Measurements from ENCODE around the gene FOXO3. TPM values are rescaled to one million over a fixed set of nuclear protein-coding genes. Genes with fewer than 3 reads are reported as not detected.

Gene FOXO3
- total RNA-seq, 2 experiments from 2014 or later, result 3.1 to 3.6 TPM

- peaks cover 4% of the 10 kb centered on the region for H3K36me3 Mint-ChIP-seq (ENCODE audit: low read depth)
- no peaks in the 10 kb centered on the region for H3K27me3 Mint-ChIP-seq (ENCODE audit: low read depth)
- intact Hi-C loops (cut with micrococcal nuclease), result loop anchor here (1.0 to 2.0 kb wide), 2 partner anchors 9 to 16 kb away; no protein-coding TSS in a partner anchor
- H3K27ac Mint-ChIP-seq, result no peak overlapping the region
- H3K9me3 Mint-ChIP-seq, result no peaks in the 10 kb centered on the region
- peaks cover 55% of the 10 kb centered on the region for H3K4me1 Mint-ChIP-seq (ENCODE audit: low read depth)
- CTCF ChIA-PET, result interaction anchor here (0.6 to 0.9 kb wide), 2 partner anchors 18 to 255 kb away, joined by 3 to 4 read pairs; no protein-coding TSS in a partner anchor
- no peak for DNase-seq
- no peak overlapping the region for H3K4me3 Mint-ChIP-seq
These were observed 19.9 kb downstream of the FOXO3 start for GRCh38 chr6:108580646-108581045.

GRCh38 chr6:108581237-108581931, 20.7 kb downstream of the FOXO3 start:
- Mint-ChIP-seq H3K9me3 (no peaks in the 10 kb centered on the region), H3K36me3 (ENCODE audit: low read depth) (peaks cover 4% of the 10 kb centered on the region), H3K27me3 (ENCODE audit: low read depth) (no peaks in the 10 kb centered on the region), H3K4me1 (ENCODE audit: low read depth) (peaks cover 54% of the 10 kb centered on the region), H3K27ac (no peak overlapping the region), H3K4me3 (no peak overlapping the region)
- intact Hi-C loops (cut with micrococcal nuclease), result loop anchor here (1.0 to 2.0 kb wide), 2 partner anchors 8 to 17 kb away; no protein-coding TSS in a partner anchor
- DNase-seq, result no peak
- CTCF ChIA-PET, result no interaction called here

DNA sequence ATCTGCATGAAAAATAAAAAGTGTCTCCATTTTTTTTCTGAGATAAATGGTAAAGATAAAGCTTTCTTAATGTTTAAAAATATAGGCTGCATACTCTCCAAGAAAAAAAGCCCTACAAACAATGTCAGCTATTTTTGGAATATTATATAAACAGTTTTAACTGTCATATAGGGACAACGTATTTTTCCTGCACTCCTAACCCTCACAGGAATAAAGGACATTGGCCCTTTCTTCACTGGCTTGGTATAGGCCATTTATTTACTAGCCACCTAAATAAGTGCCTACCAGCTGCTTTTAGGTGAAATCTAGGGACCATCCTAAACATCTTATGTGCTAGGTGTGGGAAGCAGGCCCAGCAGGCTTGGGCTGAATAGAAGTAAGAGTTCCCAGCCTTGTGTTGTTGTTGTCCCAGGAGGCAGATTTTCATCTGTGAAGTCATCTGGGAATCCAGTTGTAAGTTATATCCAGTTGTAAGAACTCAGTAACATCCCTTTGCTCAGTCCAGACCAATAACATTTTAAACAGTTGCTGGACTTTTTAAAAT, 21.3 kb downstream of the FOXO3 start:
- H3K27me3 Mint-ChIP-seq (ENCODE audit: low read depth), result no peaks in the 10 kb centered on the region
- H3K9me3 Mint-ChIP-seq, result no peaks in the 10 kb centered on the region
- no peak overlapping the region for H3K4me3 Mint-ChIP-seq
- H3K36me3 Mint-ChIP-seq (ENCODE audit: low read depth), result peaks cover 4% of the 10 kb centered on the region
- DNase-seq, result no peak
- peaks cover 50% of the 10 kb centered on the region for H3K4me1 Mint-ChIP-seq (ENCODE audit: low read depth)
- H3K27ac Mint-ChIP-seq, result no peak overlapping the region
- intact Hi-C loops (cut with micrococcal nuclease), result loop anchor here (1.0 to 2.0 kb wide), 2 partner anchors 7 to 17 kb away; no protein-coding TSS in a partner anchor
- CTCF ChIA-PET, result no interaction called here

GRCh38 chr6:108582618-108583017, 21.9 kb downstream of the FOXO3 start:
- no peak overlapping the region for H3K4me3 Mint-ChIP-seq
- no peak overlapping the region for H3K27ac Mint-ChIP-seq
- H3K9me3 Mint-ChIP-seq, result no peaks in the 10 kb centered on the region
- intact Hi-C loops (cut with micrococcal nuclease), result no loop called here
- CTCF ChIA-PET, result interaction anchor here (1.2 kb wide), 1 partner anchor 146 kb away, joined by 3 read pairs; no protein-coding TSS in a partner anchor
- DNase-seq, result no peak
- H3K27me3 Mint-ChIP-seq (ENCODE audit: low read depth), result no peaks in the 10 kb centered on the region
- peaks cover 48% of the 10 kb centered on the region for H3K4me1 Mint-ChIP-seq (ENCODE audit: low read depth)
- peaks cover 4% of the 10 kb centered on the region for H3K36me3 Mint-ChIP-seq (ENCODE audit: low read depth)

- H3K27me3 Mint-ChIP-seq (ENCODE audit: low read depth), result no peaks in the 10 kb centered on the region
- no peak overlapping the region for H3K27ac Mint-ChIP-seq
- intact Hi-C loops (cut with micrococcal nuclease), result no loop called here
These were observed 23.6 kb downstream of the FOXO3 start for GRCh38 chr6:108584323-108584722.

DNA sequence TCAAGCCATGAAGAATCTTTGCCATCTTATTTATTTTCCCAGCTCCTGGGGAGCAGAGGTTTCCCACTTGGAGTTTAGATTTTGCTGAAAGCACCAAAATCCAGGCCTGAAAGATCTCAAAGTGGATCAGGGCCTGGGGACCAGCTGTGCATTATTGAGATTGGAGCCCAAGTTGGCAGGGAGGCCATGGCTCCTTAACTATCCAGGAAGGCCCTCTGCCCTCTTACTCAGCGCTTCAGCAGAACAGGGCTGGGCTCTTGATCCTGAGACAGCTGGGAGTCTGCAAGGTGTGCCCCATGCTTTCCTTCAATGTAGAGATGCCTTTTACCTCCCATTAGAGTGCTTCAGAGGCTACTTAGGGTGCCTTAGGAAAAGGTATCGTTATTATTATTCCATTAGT, 24.6 kb downstream of the FOXO3 start:
- Mint-ChIP-seq H3K4me3 (no peak overlapping the region), H3K9me3 (no peaks in the 10 kb centered on the region), H3K27me3 (ENCODE audit: low read depth) (no peaks in the 10 kb centered on the region), H3K27ac (no peak overlapping the region), H3K4me1 (ENCODE audit: low read depth) (peaks cover 60% of the 10 kb centered on the region), H3K36me3 (ENCODE audit: low read depth) (no peaks in the 10 kb centered on the region)
- DNase-seq, result no peak
- CTCF ChIA-PET, result no interaction called here
- intact Hi-C loops (cut with micrococcal nuclease), result no loop called here

More at GRCh38 chr6:108584323-108584722, 23.6 kb downstream of the FOXO3 start:
- H3K4me1 Mint-ChIP-seq (ENCODE audit: low read depth), result peaks cover 55% of the 10 kb centered on the region
- no peaks in the 10 kb centered on the region for H3K36me3 Mint-ChIP-seq (ENCODE audit: low read depth)
- H3K4me3 Mint-ChIP-seq, result no peak overlapping the region
- no peaks in the 10 kb centered on the region for H3K9me3 Mint-ChIP-seq
- DNase-seq, result no peak
- CTCF ChIA-PET, result interaction anchor here (0.6 kb wide), 1 partner anchor 1115 kb away, joined by 3 read pairs; no protein-coding TSS in a partner anchor

DNA sequence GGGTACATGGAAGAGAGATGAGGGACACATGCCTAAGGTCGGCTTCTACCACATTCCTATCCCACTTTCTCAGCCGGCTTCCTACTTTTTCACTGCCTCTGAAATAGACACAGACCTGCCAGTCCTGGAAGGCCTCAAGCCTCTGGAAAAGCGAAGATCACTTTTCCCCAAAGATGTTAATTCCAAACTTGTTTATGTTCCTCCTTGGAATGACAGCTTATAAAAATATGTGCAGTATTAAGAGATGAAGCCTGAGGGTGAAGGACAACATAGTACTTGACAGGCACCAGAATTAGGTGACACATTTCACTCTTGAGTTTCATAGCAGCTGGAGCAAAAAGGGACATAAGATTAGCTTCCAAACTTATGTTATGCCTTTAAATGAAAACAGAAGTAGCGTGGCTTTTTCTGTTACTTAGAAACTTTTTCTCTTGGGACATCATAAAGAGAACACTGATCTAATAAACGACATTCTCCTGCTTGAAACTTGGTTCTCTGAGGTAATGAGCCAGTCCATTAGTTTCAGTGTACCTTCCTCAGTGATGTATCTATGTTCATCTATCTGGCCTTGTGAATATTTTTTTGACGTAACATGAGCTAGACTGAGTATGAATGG, 25.3 kb downstream of the FOXO3 start:
- no peak for DNase-seq
- H3K9me3 Mint-ChIP-seq, result no peaks in the 10 kb centered on the region
- no peaks in the 10 kb centered on the region for H3K36me3 Mint-ChIP-seq (ENCODE audit: low read depth)
- H3K4me3 Mint-ChIP-seq, result no peak overlapping the region
- H3K27ac Mint-ChIP-seq, result no peak overlapping the region
- intact Hi-C loops (cut with micrococcal nuclease), result no loop called here
- H3K4me1 Mint-ChIP-seq (ENCODE audit: low read depth), result peaks cover 54% of the 10 kb centered on the region
- CTCF ChIA-PET, result no interaction called here
- H3K27me3 Mint-ChIP-seq (ENCODE audit: low read depth), result no peaks in the 10 kb centered on the region

GRCh38 chr6:108587258-108588059, 26.7 kb downstream of the FOXO3 start:
- intact Hi-C loops (cut with micrococcal nuclease), result no loop called here
- no peaks in the 10 kb centered on the region for H3K27me3 Mint-ChIP-seq (ENCODE audit: low read depth)
- CTCF ChIA-PET, result interaction anchor here (0.6 to 1.0 kb wide), 2 partner anchors 12 to 807 kb away, joined by 3 to 4 read pairs; no protein-coding TSS in a partner anchor

DNA sequence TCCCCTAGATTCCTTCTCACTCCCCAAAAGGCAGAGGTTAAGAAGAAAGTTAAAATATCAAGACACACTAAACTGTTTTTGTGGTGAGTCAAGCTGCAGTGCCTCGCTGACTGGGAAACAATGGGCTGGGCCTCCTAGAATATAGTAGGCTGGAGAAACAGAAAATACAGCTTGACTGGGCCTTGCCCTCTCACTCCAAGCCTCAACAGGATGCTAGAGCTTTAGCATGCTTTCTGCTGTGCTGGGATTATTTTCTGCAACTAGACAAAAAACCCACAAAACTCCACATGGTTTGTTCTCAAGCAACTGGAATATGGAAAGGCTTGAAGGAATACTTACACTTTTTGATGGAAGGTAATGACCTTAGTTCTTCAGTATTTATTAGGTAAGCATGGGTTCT, 27.9 kb downstream of the FOXO3 start:
- Mint-ChIP-seq H3K9me3 (no peaks in the 10 kb centered on the region), H3K27me3 (ENCODE audit: low read depth) (no peaks in the 10 kb centered on the region), H3K4me3 (no peak overlapping the region), H3K27ac (no peak overlapping the region), H3K4me1 (ENCODE audit: low read depth) (peaks cover 55% of the 10 kb centered on the region), H3K36me3 (ENCODE audit: low read depth) (no peaks in the 10 kb centered on the region)
- intact Hi-C loops (cut with micrococcal nuclease), result no loop called here
- CTCF ChIA-PET, result interaction anchor here (1.0 kb wide), 1 partner anchor 13 kb away, joined by 4 read pairs; no protein-coding TSS in a partner anchor
- peak; percentile 32 for DNase-seq

More at GRCh38 chr6:108587258-108588059, 26.7 kb downstream of the FOXO3 start:
- H3K9me3 Mint-ChIP-seq, result no peaks in the 10 kb centered on the region
- H3K36me3 Mint-ChIP-seq (ENCODE audit: low read depth), result no peaks in the 10 kb centered on the region
- H3K4me3 Mint-ChIP-seq, result no peak overlapping the region
- H3K27ac Mint-ChIP-seq, result no peak overlapping the region
- peaks cover 54% of the 10 kb centered on the region for H3K4me1 Mint-ChIP-seq (ENCODE audit: low read depth)
- DNase-seq, result no peak

GRCh38 chr6:108589244-108589791, 28.6 kb downstream of the FOXO3 start:
- intact Hi-C loops (cut with micrococcal nuclease), result loop anchor here (1.0 kb wide), 1 partner anchor 8 kb away; no protein-coding TSS in a partner anchor
- Mint-ChIP-seq H3K27me3 (ENCODE audit: low read depth) (no peaks in the 10 kb centered on the region), H3K36me3 (ENCODE audit: low read depth) (no peaks in the 10 kb centered on the region), H3K9me3 (no peaks in the 10 kb centered on the region), H3K27ac (no peak overlapping the region), H3K4me1 (ENCODE audit: low read depth) (peaks cover 52% of the 10 kb centered on the region), H3K4me3 (no peak overlapping the region)
- CTCF ChIA-PET, result no interaction called here
- DNase-seq, result peak; percentile 28

DNA sequence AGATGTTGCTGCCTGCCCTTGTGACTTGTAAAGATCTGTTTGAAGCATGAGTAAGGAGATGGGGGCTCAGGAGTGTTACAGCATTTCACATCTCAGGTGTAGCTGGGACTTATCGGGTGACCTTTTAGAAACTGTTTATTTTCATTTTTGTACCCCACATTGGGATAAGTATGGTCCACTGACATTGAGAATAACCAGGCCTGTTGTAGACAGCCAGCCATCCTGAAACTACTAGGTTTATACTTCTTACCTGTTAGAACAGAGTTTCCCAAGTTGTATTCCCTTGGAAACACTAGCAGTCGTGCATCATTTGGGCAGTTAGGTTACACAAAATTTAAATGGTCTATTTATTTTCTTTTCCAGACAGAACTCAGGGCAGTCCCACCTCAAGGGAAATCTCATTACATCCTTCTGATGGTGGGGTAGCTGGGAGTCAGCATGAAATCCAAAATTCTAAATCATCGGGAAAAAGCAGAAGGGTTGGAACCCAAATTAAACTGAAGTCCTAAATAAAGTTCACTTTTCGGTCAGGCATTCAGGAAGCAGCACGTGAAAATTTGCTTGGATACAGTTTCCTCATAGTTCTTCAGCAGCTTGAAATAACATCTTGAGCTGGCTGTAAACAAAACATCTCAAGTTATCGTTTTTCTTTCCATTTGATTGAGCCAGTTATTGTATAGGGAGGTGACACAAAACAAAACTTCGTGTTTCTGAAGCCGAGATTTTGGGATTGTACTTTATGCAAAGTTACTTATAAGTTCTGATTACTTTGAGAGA, 30.5 kb downstream of the FOXO3 start:
- Mint-ChIP-seq H3K27me3 (ENCODE audit: low read depth) (no peaks in the 10 kb centered on the region), H3K4me3 (no peak overlapping the region), H3K4me1 (ENCODE audit: low read depth) (peaks cover 51% of the 10 kb centered on the region), H3K9me3 (no peaks in the 10 kb centered on the region), H3K27ac (no peak overlapping the region), H3K36me3 (ENCODE audit: low read depth) (no peaks in the 10 kb centered on the region)
- intact Hi-C loops (cut with micrococcal nuclease), result no loop called here
- CTCF ChIA-PET, result no interaction called here
- DNase-seq, result no peak
